ENCODE results near the gene PIGU.
"Not testable (repeated sequence)": the region's sequence is repeated elsewhere in the genome, so short reads cannot be mapped to it uniquely, and the experiment has no call there.

The PIGU gene

DNA sequence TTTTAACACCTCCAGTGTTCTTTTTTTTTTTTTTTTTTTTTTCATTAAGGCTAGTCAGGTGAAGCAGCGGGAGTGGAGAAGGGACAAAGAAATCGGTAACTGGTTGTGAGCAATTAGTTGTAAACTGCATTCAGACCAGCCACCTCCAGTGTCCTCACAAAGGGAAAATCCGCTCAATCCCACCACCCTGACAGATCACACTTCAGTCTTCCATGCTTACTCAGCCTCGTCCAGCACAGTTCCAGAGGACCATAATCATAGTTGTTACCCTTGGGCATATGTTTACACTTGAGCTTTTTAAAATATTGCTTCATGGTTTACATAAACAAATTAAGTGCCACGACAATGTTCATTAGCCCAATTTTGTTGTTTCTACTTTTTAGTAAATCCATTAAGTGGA is 150.4 kb downstream of the PIGU start:
- no peak for DNase-seq (ENCODE audit: low read depth)
- no peak overlapping the region for H3K4me3 ChIP-seq (ENCODE audit: low read depth, low read length)
- TF ChIP-seq, protein P1, sequence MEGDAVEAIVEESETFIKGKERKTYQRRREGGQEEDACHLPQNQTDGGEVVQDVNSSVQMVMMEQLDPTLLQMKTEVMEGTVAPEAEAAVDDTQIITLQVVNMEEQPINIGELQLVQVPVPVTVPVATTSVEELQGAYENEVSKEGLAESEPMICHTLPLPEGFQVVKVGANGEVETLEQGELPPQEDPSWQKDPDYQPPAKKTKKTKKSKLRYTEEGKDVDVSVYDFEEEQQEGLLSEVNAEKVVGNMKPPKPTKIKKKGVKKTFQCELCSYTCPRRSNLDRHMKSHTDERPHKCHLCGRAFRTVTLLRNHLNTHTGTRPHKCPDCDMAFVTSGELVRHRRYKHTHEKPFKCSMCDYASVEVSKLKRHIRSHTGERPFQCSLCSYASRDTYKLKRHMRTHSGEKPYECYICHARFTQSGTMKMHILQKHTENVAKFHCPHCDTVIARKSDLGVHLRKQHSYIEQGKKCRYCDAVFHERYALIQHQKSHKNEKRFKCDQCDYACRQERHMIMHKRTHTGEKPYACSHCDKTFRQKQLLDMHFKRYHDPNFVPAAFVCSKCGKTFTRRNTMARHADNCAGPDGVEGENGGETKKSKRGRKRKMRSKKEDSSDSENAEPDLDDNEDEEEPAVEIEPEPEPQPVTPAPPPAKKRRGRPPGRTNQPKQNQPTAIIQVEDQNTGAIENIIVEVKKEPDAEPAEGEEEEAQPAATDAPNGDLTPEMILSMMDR (IDR thresholded peaks at IDR 0.05; ENCODE audit: low read depth, low read length, missing control alignments) = no peak

DNA sequence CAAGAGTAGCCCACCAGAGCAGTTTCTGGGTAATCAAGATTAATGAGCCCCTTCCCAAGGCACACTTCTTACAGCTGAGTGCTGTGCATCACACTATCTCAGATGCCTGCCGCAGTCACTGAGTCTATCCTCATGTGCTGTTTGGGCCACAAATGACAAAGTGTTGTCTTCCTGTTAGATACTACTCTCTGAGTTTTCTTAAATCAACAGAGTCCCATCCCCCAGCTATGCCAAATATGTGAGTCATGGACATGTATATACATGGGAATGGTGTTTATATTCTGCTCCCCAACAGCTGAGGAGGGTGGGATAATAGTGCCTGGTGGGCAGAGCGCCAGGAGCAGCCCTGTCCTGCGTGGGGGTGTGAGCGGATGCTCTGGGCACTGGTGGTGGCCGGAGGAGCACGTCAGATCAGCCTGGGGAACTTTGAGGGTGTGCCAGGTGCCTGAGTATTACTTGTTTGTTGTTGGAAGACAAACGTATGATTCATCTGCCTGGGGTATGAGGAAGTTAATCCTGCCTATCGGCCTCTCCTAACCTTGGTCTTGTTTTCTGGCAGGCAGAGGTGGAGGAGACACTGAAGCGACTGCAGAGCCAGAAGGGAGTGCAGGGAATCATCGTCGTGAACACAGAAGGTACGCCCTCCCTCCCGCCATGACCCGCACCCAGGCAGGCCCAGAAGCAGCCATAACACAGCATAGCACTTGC is 151.0 kb downstream of the PIGU start:
- no peak overlapping the region for H3K4me3 ChIP-seq (ENCODE audit: low read depth, low read length)
- no peak for DNase-seq (ENCODE audit: low read depth)
- TF ChIP-seq, protein P1 (IDR thresholded peaks at IDR 0.05; ENCODE audit: low read depth, low read length, missing control alignments) = no peak

DNA sequence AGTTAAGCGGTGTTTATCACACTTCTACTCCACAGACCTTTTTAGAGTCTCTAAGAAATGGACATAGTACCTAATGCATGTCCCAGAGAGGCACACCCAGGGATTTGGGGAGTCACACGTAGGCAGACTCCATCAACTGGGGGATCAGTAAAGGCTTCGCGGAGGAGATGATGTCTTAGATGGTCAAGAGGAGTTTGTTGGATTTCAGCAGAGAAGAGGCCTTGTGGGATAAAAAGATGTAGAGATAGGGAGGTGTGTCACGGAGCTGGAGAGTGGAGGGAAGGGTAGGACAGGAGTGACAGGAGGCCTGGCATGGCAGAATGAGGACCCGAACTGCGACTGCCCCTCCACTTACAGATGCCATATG is 151.6 kb downstream of the PIGU start:
- no peak overlapping the region for H3K4me3 ChIP-seq (ENCODE audit: low read depth, low read length)
- TF ChIP-seq, protein P1 (IDR thresholded peaks at IDR 0.05; ENCODE audit: low read depth, low read length, missing control alignments) = no peak
- DNase-seq (ENCODE audit: low read depth) = no peak

DNA sequence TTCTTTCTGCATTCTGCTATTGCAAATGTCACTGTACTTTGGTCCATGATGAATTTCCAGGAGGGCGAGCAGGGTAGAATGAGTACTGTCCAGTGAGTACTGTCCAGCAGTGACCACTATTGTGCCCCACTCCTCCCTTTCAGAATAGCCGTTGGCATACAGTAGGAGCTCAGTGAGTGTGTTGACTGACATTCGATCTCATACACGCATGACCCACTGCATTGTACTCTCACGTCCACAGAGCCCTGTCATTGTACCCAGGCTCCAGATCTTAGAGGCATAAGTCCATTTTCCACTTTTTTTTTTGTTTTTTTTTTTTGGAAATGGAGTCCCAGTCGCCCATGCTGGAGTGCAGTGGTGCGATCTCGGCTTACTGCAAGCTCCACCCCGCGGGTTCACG is 152.5 kb downstream of the PIGU start:
- H3K4me3 ChIP-seq (ENCODE audit: low read depth, low read length) = no peak overlapping the region
- no peak for DNase-seq (ENCODE audit: low read depth)
- TF ChIP-seq, protein P1 (IDR thresholded peaks at IDR 0.05; ENCODE audit: low read depth, low read length, missing control alignments) = no peak

DNA sequence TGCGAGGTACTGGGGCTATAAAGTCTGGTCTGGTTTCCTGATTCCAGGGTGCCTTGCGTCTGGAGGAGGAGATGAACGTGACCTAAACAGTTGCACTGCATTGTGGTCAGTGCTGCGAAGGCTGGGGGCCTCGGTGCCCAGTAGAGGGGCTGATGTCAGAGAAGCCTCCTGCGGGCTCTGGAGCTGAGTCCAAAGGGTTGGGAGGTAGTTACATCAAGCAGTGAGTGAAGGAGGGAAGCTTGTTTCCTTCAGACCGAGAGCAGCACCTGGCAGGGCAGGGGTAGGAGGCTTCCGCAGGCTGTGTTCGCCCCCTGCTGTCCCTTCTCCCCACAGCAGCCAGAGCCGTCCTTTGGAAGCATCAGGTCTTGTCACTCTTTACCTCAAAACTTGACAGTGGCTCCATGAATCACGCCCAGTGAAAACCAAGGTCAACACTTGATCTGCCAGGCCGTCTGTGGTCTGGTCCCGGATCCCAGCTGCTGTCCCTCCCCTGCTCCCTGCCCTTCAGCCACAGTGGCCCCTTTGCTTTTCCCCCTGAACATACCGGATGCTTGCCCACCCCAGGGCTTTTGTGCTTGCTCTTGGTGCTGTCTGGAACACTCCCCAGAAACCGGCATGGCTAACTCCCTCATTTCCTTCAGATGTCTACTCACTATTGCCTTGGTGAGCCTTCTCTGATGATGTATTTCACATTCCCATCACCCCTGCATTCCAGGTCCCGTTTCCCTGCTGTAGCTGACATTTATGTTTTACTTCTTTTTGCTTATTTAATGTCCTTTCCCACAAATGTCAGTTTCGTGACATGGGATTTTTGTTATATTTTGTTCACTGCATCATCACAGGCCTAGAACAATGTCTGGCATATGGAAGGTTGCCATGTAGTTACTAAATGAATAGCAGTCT is 153.7 kb downstream of the PIGU start:
- DNase-seq (ENCODE audit: low read depth) = no peak
- H3K4me3 ChIP-seq (ENCODE audit: low read depth, low read length) = no peak overlapping the region
- TF ChIP-seq, protein P1 (IDR thresholded peaks at IDR 0.05; ENCODE audit: low read depth, low read length, missing control alignments) = peak; percentile 87

DNA sequence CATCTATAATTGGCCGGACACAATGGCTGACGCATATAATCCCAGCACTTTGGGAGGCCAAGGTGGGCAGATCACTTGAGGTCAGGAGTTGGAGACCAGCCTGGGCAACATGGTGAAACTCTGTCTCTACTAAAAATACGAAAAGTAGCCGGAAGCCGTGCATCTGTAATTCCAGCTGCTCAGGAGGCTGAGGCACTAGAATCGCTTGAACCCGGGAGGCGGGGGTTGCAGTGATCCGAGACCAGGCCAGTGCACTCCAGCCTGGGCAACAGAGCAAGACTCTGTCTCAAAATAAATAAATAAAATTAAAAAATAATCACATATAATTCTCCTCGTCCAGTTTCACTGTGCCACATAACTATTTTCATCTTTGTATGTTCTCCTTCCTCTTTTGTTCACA is 157.1 kb downstream of the PIGU start:
- not testable (repeated sequence) for H3K4me3 ChIP-seq (ENCODE audit: low read depth, low read length); DNase-seq (ENCODE audit: low read depth)

DNA sequence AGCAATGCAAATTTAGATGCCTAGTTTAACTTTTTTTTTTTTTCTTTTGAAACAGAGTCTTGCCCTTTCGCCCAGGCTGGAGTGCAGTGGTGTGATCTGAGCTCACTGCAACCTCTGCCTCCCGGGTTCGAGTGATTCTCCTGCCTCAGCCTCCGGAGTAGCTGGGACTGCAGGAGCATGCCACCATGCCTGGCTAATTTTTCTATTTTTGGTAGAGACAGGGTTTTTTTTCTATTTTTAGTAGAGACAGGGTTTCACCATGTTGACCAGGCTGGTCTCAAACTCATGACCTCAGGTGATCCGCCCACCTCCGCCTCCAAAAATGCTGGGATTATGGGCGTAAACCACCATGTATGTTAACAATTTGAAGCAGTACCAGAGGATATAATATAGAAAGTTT is 158.0 kb downstream of the PIGU start:
- not testable (repeated sequence) for H3K4me3 ChIP-seq (ENCODE audit: low read depth, low read length); DNase-seq (ENCODE audit: low read depth)

DNA sequence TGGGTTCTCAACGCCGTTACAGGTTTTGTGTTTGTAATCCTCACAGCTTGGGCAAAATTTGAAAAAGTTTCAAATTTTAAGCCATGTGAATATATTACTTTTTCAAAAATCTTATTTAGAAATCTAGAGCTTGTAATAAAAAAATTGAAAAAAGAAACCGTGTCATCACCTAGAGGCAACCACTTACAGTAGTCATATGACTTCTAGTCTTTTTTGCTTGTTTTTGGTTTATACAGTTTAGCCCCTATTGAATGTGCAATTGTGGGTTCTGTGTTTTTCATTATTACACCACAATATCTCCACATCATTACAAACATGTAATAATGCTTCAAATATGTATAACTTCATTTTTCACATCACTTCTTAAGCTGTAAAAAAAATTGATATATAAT is 159.8 kb downstream of the PIGU start:
- H3K4me3 ChIP-seq (ENCODE audit: low read depth, low read length) = peak overlapping the region; percentile 87
- no peak for DNase-seq (ENCODE audit: low read depth)
- TF ChIP-seq, protein P1 (IDR thresholded peaks at IDR 0.05; ENCODE audit: low read depth, low read length, missing control alignments) = no peak
